GM10248 (cell line): Measurements from ENCODE around the gene VENTX.

Experiments
- CTCF ChIA-PET: fragments of 300-600 bp; sonication (Branson Sonifier 250); formaldehyde crosslinking; extraction: SDS; loops from one replicate; lab custom pipeline; 2021; ENCODE audit warnings: antibody characterized with exemption; lab: Yijun Ruan, JAX
- POLR2A ChIA-PET: fragments of 350-650 bp; sonication (Branson Sonifier 250); formaldehyde crosslinking; extraction: SDS; loops from one replicate; lab custom pipeline; 2020; ENCODE audit warnings: antibody characterized with exemption; lab: Yijun Ruan, JAX
- DNase-seq: peaks from one replicate; pipeline ENCODE4 v3.0.0; 2012; ENCODE audit errors: extremely low spot score
- TF ChIP-seq, protein P1 (sequence below): IDR thresholded peaks from 2 replicates; pipeline ENCODE4 v1.5.1; 2012; ENCODE audit warnings: mild to moderate bottlenecking, low read depth; ENCODE audit errors: extremely low read depth, missing control alignments, control extremely low read depth

VENTX gene

DNA sequence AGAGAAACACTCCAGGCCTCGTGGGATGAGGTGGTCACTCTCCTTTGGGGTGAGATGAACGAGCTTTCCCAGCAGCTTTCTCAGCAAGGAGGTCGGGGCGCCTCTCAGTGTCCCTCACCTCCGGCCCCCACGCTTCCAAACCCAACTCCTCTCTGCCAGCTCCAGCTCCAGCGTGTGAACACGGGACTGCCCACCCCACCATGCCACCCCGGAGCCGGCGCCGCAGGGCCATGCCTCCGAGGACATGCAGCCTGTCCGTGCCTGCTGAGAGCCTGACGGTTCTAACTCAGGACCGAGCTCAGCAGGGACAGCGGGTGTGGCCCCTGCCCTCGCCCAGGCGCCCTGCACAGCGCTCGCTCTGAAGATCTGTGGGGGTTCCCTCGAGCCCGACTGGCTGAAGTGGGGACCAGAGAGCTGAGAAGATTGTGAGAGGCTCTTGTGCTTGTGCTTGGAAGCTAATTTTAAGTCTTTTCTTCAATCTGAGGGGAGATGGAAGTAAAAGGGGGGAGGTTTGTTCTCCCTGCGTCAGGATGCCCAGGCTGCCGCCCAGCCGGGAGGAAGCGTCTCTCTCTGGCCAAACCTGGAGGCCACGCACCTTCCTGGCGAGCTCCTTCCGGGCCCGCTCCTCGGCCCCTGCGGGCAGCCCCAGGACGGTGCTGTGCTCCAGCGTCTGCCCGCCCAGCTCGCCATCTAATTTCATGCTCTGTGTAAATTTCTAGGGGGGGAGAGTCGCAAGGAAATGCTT lies 44.1 kb downstream of the VENTX start:
- DNase-seq, result no peak
- TF ChIP-seq, protein P1, sequence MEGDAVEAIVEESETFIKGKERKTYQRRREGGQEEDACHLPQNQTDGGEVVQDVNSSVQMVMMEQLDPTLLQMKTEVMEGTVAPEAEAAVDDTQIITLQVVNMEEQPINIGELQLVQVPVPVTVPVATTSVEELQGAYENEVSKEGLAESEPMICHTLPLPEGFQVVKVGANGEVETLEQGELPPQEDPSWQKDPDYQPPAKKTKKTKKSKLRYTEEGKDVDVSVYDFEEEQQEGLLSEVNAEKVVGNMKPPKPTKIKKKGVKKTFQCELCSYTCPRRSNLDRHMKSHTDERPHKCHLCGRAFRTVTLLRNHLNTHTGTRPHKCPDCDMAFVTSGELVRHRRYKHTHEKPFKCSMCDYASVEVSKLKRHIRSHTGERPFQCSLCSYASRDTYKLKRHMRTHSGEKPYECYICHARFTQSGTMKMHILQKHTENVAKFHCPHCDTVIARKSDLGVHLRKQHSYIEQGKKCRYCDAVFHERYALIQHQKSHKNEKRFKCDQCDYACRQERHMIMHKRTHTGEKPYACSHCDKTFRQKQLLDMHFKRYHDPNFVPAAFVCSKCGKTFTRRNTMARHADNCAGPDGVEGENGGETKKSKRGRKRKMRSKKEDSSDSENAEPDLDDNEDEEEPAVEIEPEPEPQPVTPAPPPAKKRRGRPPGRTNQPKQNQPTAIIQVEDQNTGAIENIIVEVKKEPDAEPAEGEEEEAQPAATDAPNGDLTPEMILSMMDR, result no peak
- POLR2A ChIA-PET, result no interaction called here
- CTCF ChIA-PET, result interaction anchor here (1.4 to 5.6 kb wide), 3 partner anchors 23 to 47 kb away, joined by 3 to 28 read pairs (median 4); no protein-coding TSS in a partner anchor

DNA sequence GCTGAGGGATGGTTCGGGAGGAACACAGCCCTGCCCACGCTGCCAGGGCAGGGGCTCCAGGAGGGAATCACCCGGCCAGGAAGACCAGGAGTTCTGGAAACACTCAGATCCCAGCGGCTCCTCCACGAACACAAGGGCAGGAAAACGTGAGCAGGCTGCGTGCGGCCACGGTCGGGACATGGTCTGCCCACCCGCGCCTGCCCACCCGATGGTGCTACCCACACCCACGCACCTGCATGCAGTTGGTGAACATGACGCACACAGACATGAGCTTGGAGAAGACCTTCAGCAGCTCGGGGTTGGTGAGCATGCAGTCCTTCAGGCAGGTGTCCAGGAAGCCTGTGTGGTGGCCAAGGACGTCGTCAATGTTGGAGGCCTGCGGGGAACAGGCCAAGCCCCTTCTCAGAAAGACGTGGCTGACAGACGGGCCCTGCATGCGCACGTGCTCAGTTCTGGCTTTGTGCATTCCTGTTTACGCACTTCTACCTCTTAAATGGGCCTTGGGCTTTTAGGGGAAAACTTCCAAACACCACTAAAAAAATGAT lies 45.3 kb downstream of the VENTX start:
- DNase-seq, result no peak
- POLR2A ChIA-PET, result no interaction called here
- CTCF ChIA-PET, result interaction anchor here (1.4 to 5.6 kb wide), 3 partner anchors 21 to 45 kb away, joined by 3 to 28 read pairs (median 5); no protein-coding TSS in a partner anchor
- TF ChIP-seq, protein P1, result no peak

DNA sequence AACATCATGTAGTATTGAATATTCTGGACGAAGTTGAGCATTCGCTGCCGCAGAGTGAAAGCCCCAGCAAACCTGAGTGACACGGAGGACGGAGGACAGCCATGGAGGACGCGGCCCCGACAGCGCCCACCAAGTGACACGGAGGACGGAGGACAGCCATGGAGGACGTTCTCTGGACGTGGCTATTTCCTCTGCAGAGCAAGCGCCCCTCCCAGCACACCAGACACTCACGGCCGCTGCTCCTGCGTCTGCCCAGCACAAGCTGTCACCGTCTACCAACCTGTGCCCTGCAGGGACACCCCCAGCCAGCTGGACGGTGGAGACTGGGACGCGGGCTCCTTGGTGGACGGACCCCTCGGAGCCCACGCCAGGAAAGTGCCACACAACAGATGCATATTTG lies 46.3 kb downstream of the VENTX start:
- ChIA-PET POLR2A (no interaction called here), CTCF (interaction anchor here (1.8 kb wide), 2 partner anchors 8 to 20 kb away, joined by 4 to 5 read pairs; no protein-coding TSS in a partner anchor)
- TF ChIP-seq, protein P1, result no peak
- DNase-seq, result no peak

DNA sequence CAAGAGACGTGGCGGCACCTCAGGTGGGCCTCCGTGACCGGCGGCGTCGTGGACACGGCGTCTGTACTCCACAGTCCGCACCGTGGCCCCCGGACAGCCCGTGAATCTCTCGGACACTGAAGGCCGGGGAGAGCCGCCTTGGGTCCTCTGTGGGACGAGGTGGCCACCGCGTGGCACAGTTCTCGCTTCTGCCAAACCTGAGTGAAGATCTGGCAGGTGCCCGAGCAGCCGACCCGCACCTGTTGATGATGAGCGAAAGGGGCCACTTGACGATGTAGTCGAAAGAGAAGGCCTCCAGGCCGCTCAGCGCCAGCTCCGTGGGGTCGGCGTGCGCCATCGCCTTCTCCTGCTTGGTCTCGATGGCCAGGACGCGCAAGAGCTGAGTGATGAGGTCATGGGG lies 47.6 kb downstream of the VENTX start:
- ChIA-PET POLR2A (no interaction called here), CTCF (interaction anchor here (0.9 to 1.8 kb wide), 2 partner anchors 10 to 23 kb away, joined by 3 to 4 read pairs; no protein-coding TSS in a partner anchor)
- no peak for DNase-seq
- TF ChIP-seq, protein P1, result no peak

DNA sequence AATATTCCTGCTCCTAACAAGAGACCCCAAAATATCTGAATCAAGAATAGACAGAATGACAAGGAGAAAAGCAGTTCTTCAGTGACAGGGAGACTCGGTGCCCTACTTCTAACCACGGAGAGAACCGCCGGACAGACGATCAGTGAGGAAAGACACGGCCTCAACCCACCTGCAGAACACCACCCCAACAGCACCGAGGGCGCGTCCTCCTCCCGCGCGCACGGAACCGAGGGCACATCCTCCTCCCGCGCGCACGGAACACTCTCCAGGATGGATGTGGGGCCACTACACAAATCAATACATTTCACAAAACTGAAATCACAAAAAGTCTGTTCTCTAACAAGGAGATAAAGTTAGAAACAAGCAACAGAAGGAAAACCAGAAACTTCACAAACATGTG lies 48.7 kb downstream of the VENTX start:
- POLR2A ChIA-PET, result no interaction called here
- no peak for DNase-seq
- CTCF ChIA-PET, result interaction anchor here (1.0 to 2.3 kb wide), 3 partner anchors 11 to 21 kb away, joined by 3 to 10 read pairs (median 3); no protein-coding TSS in a partner anchor
- TF ChIP-seq, protein P1, result no peak

DNA sequence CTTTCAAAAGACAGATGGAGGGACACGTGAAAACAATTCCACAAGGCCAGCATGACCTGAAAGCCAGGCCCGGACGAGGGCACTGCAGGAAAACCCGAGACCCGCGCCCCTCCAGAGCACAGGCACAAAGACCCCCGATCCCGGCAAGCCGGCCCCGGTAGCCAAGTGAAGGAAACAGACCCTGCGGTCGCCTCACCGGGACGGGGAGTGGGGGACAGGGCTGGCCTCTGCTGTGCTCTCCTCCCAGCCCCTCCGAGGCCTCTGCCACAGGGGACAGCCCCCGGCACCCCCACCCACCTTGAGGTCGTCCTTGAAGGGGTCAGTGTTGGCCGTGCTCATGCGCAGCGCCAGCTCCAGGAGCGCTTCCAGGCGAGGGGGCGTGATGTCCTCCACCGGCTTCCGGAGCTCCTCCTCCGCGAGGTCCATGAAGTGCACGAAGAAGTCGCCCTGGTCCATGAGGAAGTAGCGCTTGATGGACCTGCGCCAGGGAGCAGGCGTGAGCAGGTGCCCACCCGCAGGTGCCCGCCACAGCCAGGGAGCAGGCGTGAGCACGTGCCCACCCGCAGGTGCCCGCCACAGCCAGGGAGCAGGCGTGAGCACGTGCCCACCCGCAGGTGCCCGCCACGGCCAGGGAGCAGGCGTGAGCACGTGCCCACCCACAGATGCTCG lies 50.3 kb downstream of the VENTX start:
- CTCF ChIA-PET, result interaction anchor here (1.4 to 2.3 kb wide), 2 partner anchors 10 to 20 kb away, joined by 5 to 10 read pairs; no protein-coding TSS in a partner anchor
- DNase-seq, result no peak
- TF ChIP-seq, protein P1, result no peak
- POLR2A ChIA-PET, result no interaction called here
